Anterior cingulate cortex (tissue), 58 donors: Measurements from ENCODE around the gene NFAM1.

Source experiments
- DNase-seq, 58 donors: peaks; one replicate each; lab custom pipeline; 2025; lab: John Stamatoyannopoulos, UW

The NFAM1 gene

DNA sequence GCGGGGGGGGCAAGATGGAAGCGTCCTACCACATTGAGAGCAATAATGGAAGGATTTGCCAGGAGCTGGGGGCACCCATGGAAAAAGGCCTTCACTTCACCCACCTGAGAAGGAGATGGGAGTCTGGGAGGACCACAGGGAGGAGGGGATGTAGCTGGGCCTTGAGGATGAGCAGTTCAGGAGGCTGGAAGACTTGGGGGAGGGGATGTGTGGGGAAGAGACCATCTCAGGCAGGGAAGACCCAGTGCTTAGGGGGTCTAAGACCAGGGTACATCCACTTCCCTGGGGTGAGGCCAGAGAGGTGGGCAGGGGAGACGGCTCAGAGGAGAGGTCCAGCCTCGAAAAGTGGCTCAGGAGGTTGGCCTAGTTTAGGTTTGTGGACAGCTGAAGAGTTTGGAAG lies 90.4 kb downstream of the NFAM1 start:
- no peak for DNase-seq

DNA sequence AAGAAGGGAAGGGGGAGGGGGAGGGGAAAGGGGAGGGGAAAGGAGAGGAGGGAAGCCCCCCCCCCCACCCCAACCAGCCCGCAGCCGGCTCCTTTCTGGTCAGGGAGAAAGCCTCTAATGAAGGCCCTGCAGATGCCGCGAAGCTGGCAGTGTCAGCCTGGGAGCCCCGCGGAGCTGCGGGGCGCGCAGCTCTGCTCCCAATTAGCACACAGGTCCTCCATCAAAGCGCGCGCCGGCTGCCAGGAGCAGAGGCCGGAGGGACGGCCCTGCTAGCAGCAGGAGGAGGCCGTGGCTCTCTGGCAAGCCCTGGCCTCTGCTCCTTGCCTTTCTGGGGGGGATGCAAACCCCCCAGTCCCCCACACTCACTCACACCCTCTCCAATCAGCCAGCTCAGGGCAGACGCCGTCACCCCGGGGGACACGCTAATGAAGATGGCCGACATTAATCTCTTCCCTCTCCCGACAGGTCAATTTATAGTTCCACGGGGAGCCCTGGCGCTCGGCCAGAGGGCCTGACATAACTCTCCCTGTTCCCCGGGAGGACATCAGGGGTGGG lies 91.3 kb downstream of the NFAM1 start:
- DNase-seq: peak in 21 of 58 donors; percentile 16 to 49 (median 34)

DNA sequence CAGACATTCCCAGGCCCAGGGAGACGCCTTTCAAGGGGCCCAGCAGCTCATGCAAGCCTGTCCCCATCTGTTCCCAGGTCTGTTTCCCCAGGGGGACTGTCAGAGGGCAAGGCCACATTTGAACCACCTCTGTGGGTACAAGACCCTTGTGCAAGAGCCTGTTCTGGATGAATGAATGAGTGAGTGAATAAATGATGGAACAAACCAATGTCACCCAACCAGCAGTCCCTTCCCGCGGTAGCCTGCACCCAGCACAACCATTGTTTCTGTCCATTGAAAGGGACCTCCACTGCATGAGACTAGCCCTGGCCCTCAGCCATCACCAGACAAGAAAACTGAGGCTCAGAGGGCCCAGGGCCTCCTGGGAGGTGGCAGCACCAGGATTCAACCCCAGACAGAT lies 92.1 kb downstream of the NFAM1 start:
- peak in 1 of 58 donors; percentile 24 for DNase-seq

DNA sequence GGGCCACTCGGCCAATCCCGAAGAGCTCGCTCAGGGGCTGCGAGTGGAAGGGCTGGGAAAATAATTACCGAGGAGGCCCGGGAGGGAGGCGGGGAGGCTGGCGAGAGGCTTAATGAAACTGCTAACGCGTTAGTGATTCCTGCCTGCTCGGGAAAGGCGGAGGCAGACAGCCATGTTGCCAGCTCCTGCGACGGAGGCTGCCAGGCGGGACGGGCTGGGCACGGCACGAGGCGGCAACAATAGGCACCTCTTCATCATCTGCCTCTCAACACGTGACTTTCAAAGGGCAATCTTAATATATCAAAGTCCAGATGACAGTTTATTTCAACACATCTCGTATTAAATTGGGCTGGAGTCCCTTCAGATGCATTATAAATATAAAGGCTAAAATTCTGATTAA lies 93.7 kb downstream of the NFAM1 start:
- peak in 31 of 58 donors; percentile 15 to 63 (median 31) for DNase-seq

GRCh38 chr22:42337356-42337755 lies 94.8 kb downstream of the NFAM1 start:
- DNase-seq: no peak

DNA sequence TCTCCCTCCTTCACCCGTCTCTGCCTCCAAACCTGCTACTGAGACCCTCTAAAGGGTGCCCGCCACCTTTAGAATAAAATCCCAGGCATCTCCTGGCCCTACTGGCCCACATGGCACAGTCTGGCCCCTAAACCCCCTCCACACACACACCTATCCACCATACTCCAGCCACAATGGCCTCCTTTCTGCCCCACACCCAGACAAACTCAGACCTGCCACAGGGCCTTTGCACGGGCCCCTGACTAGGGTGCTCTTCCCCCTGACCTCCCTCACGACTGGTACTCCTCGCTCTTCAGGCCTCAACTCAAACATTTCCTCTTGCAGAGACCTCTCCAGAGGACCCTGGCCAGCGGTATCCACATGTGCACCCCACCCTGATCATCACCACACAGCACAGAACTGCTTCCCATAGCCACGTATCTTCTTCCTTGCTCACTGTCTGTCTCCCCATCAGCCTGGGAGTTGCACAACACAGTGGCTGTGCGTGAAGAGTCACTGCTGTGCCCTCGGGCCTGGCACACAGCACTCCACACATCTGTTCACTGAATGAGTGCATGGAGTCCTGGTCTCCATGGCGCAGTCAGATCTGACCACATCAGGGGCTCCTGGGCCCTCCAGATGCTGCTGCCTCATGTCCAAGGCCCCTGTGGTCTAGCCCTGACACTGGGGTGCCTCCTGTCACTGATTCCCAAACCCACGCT lies 95.5 kb downstream of the NFAM1 start:
- peak in 3 of 58 donors; percentile 16 to 47 (median 36) for DNase-seq

DNA sequence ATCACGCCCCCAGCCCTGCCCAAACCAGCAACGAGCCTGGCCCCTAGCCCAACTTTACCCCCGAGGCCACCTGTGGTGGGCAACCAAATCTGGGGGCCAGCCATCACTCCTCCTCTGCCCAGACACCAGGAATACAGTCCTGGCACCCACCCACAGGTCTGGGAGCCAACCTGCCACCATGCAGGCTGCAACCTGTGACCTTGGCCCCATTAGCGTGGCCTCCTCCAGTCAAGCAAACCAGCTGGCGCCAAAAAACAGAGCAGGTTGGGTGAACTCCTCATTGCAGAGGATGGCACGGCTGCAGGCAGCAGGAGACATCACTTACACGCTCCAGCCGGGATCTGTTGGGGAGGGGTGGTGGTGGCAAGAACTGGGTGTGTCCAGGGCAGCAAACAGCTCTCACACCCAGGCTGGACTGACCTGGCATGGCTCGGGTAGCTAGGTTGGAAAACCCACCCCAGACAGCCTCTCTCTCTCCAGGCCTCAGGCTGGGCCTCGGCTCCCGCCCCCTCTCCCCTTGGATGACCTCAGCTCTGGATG lies 96.3 kb downstream of the NFAM1 start:
- DNase-seq: peak in 1 of 58 donors; percentile 18

- no peak for DNase-seq
These were observed 97.2 kb downstream of the NFAM1 start for GRCh38 chr22:42334875-42335512.

GRCh38 chr22:42333544-42333943 lies 98.7 kb downstream of the NFAM1 start:
- no peak for DNase-seq

DNA sequence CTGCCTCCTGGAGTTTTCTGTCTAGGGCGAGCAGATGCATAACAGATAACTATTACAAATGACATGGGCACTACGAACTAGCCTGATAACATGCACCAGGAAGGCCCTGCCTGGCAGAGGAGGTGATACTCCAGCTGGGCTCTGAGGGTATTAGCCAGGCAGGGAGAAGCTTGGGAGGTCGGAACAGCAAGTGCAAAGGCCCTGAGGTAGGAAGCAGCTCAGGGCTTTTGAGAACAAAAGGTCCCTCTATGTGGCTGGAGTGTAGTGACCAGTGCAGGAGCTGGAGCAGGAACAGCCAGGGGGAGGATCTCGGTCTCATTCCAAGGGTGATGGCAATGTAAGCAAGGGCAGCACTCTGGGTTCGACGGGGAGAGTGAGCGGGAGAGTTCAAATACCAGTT lies 100.1 kb downstream of the NFAM1 start:
- DNase-seq: no peak

DNA sequence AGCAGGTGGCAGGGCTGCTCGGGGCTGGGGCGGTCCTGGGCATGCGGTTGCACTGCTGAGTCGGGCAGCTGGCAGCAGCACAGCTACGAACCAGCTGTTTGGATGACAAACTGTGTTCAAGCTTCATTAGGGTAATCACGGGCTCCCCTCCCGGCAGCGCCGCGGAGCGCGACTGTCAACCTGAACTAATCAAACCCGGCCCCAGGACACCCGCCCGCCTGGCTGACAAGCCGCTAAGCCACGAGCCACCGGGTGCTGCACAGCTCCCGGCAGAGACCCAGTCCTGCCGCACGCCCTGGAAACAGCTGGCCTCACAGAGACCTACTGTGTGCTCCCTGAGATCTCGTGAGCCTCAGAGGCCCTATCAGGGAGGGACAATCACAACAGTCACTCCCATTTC lies 101.2 kb downstream of the NFAM1 start:
- DNase-seq: peak in 25 of 58 donors; percentile 8 to 50 (median 28)
